NCI-H1105 (cell line): Measurements from ENCODE around the gene COX8C.
"Not testable (repeated sequence)": the region's sequence is repeated elsewhere in the genome, so short reads cannot be mapped to it uniquely, and the experiment has no call there.

Experiments used
- DNase-seq: peaks from one replicate; lab custom pipeline; 2025; lab: John Stamatoyannopoulos, UW

Gene COX8C

GRCh38 chr14:93320489-93320888 is 26.5 kb upstream of the COX8C start:
- no peak for DNase-seq

- DNase-seq: no peak
Observed at GRCh38 chr14:93322929-93323599, 23.9 kb upstream of the COX8C start.

- DNase-seq: no peak
Observed at GRCh38 chr14:93323600-93324174, 23.3 kb upstream of the COX8C start.

- DNase-seq: no peak
Observed at GRCh38 chr14:93326196-93326595, 20.8 kb upstream of the COX8C start.

GRCh38 chr14:93328546-93328945 is 18.4 kb upstream of the COX8C start:
- no peak for DNase-seq

- no peak for DNase-seq
Observed at GRCh38 chr14:93329965-93330608, 16.9 kb upstream of the COX8C start.

- no peak for DNase-seq
Observed at GRCh38 chr14:93330609-93331000, 16.4 kb upstream of the COX8C start.

GRCh38 chr14:93331002-93331727 is 15.8 kb upstream of the COX8C start:
- DNase-seq: no peak

GRCh38 chr14:93331728-93332396 is 15.1 kb upstream of the COX8C start:
- no peak for DNase-seq

- DNase-seq: peak; percentile 39
Observed at GRCh38 chr14:93332397-93332852, 14.6 kb upstream of the COX8C start.

- peak; percentile 95 for DNase-seq
Observed at GRCh38 chr14:93332853-93333630, 13.9 kb upstream of the COX8C start, which contains the start of gene BTBD7. TSS of gene BTBD7 (minus strand) at chr14:93333036. CDS start at chr14:93296051, 36,985 bp downstream.

- DNase-seq: no peak
Observed at GRCh38 chr14:93333631-93334103, 13.3 kb upstream of the COX8C start.

GRCh38 chr14:93337143-93337753 is 9.7 kb upstream of the COX8C start:
- DNase-seq: no peak

- DNase-seq: no peak
Observed at GRCh38 chr14:93337884-93338283, 9.1 kb upstream of the COX8C start.

GRCh38 chr14:93343266-93343665 is 3.7 kb upstream of the COX8C start:
- no peak for DNase-seq

- DNase-seq: no peak
Observed at GRCh38 chr14:93343797-93344196, 3.2 kb upstream of the COX8C start.

GRCh38 chr14:93347850-93348249 is 868 bp downstream of the COX8C start:
- DNase-seq: no peak

- DNase-seq: no peak
Observed at GRCh38 chr14:93348292-93348691, 1.3 kb downstream of the COX8C start.

- not testable (repeated sequence) for DNase-seq
Observed at GRCh38 chr14:93354873-93355272, 7.9 kb downstream of the COX8C start.

GRCh38 chr14:93368996-93369712 is 22.2 kb downstream of the COX8C start:
- no peak for DNase-seq
